Stimulated activated CD8-positive, alpha-beta memory T cell treated with anti-CD3 and anti-CD28 coated beads, Interleukin-4, amount 100 ng/mL, for 1 hour (primary cell): ENCODE measurements around the gene TMPO.
"Not testable (repeated sequence)": the region's sequence is repeated elsewhere in the genome, so short reads cannot be mapped to it uniquely, and the experiment has no call there.

Experiments used
- DNase-seq, 2 donors: peaks; one replicate each; pipeline ENCODE4 v3.0.0-alpha.2; 2020; ENCODE audit warnings: low read depth in 2 of 2, low spot score in 1 of 2

TMPO gene

DNA sequence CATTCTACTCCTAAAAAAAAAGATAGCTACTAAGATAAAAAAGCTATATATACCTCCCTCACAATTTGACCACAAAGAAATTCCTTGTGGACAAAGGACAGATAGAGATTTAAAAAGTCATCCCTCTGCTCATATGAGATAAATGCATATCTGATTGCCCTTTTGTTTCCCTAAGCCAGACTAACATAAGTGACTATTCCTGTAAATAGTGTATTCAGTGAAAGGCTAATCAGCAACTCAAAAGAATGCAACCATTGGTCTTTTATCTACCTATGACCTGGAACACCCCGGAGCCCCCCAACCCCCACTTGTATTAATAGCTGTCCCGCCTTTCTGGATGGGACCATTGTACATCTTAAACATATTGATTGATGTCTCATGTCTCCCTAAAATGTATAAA, 6.3 kb upstream of the TMPO start:
- DNase-seq, result no peak

DNA sequence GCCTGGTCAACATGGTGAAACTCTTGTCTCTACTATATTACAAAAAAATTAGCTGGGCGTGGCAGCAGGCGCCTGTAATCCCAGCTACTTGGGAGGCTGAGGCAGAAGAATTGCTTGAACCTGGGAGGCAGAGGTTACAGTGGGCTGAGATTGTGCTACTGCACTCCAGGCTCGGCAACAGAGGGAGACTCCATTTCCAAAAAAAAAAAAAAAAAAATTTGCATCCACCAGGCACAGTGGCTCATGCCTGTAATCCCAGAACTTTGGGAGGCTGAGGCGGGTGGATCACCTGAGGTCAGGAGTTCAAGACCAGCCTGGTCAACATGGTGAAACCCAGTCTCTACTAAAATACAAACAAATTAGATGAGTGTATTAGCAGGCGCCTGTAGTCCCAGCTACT, 3.6 kb upstream of the TMPO start:
- not testable (repeated sequence) for DNase-seq

DNA sequence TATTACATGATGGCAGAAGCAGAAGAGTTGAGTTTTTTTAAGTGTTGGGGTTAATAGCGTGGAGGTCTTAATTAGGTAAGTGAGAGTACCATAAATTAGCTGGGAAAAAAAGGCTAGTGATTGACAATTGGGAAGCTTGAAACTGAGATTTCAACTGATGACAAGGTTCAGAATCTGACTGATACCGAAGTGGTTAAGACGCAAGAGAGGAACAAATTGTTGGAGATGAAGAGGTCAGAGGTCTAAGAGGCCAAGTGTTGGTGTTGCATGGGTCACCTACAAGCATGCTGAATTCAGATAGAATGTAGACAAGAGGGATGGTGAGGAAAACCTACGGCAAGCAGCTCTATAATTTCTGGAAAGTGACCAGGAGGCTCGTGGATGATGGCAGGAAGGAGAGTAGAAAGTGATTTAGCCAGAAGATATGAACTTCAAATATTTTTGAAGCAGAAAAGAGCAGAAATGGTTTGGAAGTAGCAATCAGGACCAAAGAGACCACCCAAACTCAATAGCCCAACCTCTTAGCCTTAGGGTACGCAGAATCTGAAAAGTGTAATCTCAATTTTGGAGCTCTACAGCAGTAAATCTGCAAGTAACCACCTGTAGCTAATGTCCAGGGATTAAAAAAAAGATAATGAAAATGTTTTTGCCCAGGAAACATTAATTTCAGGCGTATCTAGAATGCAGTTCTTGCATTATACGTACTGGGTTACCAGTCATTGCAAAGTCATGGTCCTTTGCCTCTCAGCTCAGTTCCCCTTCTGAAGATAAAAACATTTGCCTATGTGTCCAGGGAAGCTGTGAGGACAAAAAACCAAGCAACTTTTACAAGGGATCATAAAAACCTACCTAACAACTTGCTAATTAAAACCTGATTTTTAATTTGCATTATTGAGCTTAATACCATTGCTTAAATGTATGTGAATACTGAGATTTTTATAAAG, 1.7 kb upstream of the TMPO start:
- no peak for DNase-seq

DNA sequence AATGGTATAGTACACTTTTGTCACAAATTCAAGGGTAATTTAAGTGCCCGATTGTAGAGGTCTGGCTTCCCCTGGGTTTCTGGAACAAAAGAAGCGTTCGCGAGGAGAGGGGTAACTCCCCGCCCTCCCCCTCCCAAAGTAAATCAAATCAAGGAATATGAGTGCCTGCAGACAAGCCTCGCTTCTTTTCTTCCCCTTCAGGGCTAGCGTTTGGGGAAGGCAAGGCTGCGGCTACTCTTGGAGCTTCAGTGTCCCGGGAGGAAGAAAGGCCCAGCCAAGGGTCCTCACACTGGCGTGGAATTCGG, 456 bp upstream of the TMPO start:
- no peak for DNase-seq

DNA sequence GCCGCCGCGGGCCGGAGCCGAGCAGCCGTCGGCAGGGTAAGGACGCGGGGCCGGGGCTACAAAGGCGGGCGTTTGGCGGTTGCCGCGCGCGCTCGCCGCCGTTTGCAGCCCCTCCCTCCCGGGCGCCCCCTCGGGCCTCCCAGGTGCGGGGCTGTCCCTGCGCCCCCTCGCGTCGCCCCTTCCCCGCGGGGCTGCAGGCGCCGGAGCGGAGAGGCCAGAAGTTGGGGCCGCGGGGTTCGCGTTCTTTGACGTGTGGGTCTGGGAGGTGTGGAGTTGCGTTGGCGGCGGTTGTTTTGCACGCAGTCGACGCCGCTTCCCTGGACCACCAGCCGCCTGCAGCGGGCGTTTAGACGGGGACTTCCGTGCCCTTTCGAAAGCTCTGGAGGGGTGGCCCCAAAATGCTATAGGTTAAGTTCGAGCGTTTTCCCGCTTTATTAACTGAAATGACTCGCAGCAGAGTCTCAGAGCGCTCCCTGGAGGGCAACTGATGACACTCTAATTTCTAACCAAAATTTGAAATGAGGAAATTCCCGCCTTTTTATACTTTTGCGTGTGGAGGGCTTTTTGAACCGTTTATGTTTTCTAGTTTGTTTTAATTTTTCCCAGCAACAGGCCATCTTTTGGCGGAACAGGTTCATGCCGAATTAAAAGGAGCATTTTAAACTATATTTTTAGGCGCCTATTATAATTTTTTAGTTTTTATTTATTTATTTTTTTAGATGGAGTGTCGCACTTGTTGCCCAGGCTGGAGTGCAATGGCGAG, 902 bp downstream of the TMPO start:
- DNase-seq, result peak; percentile 56 to 67

DNA sequence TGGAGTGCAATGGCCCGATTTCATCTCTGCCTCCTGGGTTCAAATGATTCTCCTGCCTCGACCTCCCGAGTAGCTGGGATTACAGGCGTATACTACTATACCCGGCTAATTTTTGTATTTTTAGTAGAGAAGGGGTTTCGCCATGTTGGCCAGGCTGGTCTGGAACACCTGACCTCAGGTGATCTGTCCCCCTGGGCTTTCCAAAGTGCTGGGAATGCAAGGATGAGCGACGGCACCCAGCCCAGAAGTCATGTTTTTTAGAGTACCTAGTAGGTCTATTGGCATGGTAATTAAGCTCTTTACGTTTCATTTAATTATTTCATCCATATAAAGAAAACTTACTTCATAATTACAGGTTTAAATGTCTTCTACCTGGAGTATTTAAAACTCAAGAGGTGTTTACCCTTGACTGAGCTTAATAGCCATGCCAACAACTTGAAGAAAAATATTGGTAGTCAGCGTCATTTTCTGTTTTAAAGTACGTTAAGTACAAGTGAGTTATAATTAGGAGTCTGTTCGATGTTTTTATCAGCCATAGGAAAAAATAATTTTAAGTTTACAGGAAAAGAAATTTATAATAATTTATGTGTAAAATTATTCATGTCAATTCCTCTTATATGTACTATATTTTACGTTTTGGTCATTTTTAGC, 4.0 kb downstream of the TMPO start:
- DNase-seq, result no peak

DNA sequence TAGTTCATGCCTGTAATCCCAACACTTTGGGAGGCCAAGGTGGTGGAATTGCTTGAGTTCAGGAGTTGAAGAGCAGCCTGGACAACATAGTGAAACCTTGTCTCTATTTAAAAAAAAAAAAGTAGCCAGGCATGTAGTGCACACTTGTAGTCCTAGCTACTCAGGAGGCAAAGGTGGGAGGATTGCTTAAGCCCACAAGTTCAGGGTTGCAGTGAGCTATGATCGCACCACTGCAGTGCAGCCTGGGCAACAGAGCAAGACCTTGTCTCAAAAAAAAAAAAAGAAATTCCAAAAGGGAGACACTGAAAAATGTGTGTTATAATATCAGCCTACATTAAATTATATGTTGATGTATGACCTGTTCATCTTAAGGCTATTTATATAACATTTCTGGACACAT, 14.7 kb downstream of the TMPO start:
- no peak for DNase-seq

DNA sequence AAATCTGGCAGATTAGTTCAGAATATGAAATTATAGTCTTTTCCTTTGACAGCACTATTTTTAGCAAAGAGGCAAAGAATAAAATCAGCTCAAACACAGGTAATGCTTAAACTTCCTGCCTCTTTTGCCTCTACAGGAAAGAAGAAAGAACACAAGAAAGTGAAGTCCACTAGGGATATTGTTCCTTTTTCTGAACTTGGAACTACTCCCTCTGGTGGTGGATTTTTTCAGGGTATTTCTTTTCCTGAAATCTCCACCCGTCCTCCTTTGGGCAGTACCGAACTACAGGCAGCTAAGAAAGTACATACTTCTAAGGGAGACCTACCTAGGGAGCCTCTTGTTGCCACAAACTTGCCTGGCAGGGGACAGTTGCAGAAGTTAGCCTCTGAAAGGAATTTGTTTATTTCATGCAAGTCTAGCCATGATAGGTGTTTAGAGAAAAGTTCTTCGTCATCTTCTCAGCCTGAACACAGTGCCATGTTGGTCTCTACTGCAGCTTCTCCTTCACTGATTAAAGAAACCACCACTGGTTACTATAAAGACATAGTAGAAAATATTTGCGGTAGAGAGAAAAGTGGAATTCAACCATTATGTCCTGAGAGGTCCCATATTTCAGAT, 17.4 kb downstream of the TMPO start:
- no peak for DNase-seq

DNA sequence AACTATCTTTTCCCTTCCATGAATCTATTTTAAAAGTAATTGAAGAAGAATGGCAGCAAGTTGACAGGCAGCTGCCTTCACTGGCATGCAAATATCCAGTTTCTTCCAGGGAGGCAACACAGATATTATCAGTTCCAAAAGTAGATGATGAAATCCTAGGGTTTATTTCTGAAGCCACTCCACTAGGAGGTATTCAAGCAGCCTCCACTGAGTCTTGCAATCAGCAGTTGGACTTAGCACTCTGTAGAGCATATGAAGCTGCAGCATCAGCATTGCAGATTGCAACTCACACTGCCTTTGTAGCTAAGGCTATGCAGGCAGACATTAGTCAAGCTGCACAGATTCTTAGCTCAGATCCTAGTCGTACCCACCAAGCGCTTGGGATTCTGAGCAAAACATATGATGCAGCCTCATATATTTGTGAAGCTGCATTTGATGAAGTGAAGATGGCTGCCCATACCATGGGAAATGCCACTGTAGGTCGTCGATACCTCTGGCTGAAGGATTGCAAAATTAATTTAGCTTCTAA, 18.4 kb downstream of the TMPO start:
- no peak for DNase-seq

DNA sequence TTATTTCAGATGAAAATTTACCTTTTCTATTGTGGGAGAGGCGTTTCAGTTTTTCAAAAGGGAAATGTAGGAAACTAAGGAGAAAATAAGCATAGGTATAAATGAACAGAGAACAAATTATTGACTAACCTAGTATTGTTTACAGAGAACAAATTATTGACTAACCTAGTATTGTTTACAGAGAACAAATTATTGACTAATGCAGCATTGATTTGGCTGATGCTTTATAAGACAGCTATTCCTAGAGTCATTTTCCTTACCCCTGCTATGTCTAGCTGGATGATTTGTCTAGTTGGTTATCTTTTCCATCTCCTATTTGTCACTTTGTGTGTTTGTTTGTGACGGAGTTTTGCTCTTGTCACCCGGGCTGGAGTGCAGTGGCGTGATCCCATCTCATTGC, 22.6 kb downstream of the TMPO start:
- DNase-seq, result no peak

GRCh38 chr12:98543701-98544100, 28.3 kb downstream of the TMPO start:
- DNase-seq, result no peak

DNA sequence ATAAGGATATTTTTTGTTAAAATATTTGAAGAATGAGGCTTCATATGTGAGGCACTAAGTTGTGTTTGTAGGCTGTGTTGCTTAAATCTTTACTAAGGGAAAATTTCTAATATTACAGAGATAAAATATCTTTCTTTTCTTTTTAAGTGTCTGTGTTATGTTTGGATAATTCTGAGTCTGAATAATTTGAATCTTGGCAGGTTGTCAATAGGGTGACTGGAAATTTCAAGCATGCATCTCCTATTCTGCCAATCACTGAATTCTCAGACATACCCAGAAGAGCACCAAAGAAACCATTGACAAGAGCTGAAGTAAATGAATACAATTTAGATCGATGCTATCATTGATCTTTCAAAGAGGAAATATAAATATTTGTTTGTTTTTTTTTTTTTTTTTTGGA, 29.4 kb downstream of the TMPO start:
- no peak for DNase-seq

- DNase-seq, result no peak
Observed at GRCh38 chr12:98549371-98550110, 34.2 kb downstream of the TMPO start.

DNA sequence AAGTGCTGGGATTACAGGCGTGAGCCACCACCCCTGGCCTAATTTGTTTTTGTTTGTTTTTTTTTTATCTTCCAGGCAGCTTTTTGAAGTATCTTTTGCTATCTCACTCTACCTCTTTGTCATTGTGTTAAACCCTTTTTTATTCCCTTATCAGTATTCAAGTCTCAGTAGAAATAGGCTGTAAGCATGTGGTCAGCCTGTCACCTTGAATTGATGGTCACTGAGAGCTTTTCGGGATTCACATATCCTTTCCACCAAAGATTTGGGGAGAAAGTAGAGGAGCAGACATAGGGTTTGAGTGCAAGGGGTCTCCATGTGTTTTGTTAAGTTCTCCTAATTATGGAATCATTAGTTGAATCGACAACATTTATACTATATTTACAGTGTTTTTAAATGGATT, 36.4 kb downstream of the TMPO start:
- DNase-seq, result no peak

GRCh38 chr12:98558097-98558496, 42.7 kb downstream of the TMPO start:
- not testable (repeated sequence) for DNase-seq

GRCh38 chr12:98559666-98560065, 44.3 kb downstream of the TMPO start:
- no peak for DNase-seq

DNA sequence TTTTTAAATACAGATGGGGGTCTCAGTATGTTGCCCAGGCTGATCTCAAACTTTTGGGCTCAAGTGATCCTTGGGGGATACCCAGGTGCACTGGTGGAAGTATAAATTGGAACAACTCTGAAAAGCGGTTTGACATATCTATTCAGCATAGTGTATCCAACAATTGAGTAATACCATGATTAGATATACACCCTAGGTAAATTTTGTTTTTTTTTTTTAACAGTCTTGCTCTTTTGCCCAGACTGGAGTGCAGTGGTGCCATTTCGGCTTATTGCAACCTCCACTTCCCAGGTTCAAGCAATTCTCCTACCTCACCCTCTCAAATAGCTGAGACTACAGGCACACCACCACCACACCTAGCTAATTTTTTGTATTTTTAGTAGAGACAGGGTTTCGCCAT, 46.5 kb downstream of the TMPO start:
- no peak for DNase-seq

DNA sequence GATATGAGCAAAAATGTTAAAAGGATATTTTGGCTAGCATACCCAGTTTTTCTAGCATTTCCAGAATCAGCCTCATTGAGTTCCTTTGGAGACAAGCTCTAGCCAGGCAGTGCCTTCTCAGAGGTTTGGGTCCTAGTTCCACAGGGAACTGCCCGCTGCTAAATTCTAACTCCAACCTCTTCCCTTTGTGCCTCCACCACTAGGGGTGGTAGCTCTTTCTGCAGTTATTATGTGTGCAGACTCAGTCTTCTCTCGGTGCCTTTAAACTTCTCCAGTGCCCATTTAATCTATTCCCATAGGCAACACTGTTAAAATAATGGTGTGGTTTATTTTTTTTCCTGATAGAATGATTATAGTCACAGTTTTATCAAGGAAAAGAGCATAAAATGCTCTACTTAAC, 56.6 kb downstream of the TMPO start:
- no peak for DNase-seq

GRCh38 chr12:98574110-98574509, 58.7 kb downstream of the TMPO start:
- DNase-seq, result no peak

DNA sequence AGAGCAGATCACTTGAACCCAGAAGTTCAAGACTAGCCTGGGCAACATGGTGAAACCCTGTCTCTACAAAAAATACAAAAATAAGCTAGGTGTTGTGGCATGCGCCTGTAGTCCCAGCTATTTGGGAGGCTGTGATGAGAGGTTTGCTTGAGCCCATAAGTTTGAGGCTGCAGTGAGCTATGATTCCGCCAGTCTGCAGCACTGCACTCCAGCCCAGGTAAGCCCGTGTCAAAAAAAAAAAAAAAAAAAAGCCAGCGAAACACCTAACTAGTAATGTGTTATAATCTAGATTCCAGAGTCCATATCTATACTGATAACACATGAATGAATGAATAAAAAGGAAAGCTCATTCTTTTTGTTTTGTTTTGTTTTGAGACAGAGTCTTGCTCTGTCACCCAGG, 59.6 kb downstream of the TMPO start:
- DNase-seq, result no peak

GRCh38 chr12:98576795-98577194, 61.4 kb downstream of the TMPO start:
- not testable (repeated sequence) for DNase-seq
